HUES6 (cell line): ENCODE results near the gene NUAK2.

Source experiments
- H3K27ac ChIP-seq: 2 replicates; pipeline ENCODE4 v1.7.0; 2013; ENCODE audit warnings: low read depth, mild to moderate bottlenecking, low read length, inconsistent platforms
- H3K27me3 ChIP-seq: 2 replicates; pipeline ENCODE4 v1.6.1; 2013; ENCODE audit warnings: low read length; ENCODE audit not compliant: control insufficient read depth, insufficient read depth
- H3K36me3 ChIP-seq: 2 replicates; pipeline ENCODE4 v1.6.1; 2013; ENCODE audit warnings: low read length; ENCODE audit not compliant: control insufficient read depth, insufficient read depth
- H3K4me1 ChIP-seq: 2 replicates; pipeline ENCODE4 v1.6.1; 2013; ENCODE audit warnings: low read length; ENCODE audit not compliant: control insufficient read depth, insufficient read depth
- H3K4me3 ChIP-seq: 2 replicates; pipeline ENCODE4 v1.5.1; 2013; ENCODE audit warnings: low read depth, low read length
- H3K9ac ChIP-seq: one replicate; pipeline ENCODE4 v1.6.1; 2013; ENCODE audit warnings: mild to moderate bottlenecking, low read length
- H3K9me3 ChIP-seq: 2 replicates; pipeline ENCODE4 v1.6.1; 2013; ENCODE audit warnings: low read depth, low read length; ENCODE audit not compliant: control insufficient read depth, insufficient read depth

Gene NUAK2

GRCh38 chr1:205259324-205259832 is 62.2 kb downstream of the NUAK2 start:
- Histone ChIP-seq H3K4me1 (peaks cover 36% of the 10 kb centered on the region), H3K9me3 (no peaks in the 10 kb centered on the region), H3K9ac (no peak overlapping the region), H3K36me3 (no peaks in the 10 kb centered on the region), H3K27ac (peak overlapping the region; percentile 19; the same call in 1 of the 2 replicates), H3K4me3 (no peak overlapping the region), H3K27me3 (no peaks in the 10 kb centered on the region)

- H3K9me3 ChIP-seq = no peaks in the 10 kb centered on the region
- no peak overlapping the region for H3K4me3 ChIP-seq
- peak overlapping the region; percentile 17 for H3K9ac ChIP-seq
- H3K4me1 ChIP-seq = peaks cover 36% of the 10 kb centered on the region
- no peaks in the 10 kb centered on the region for H3K27me3 ChIP-seq
- H3K36me3 ChIP-seq = no peaks in the 10 kb centered on the region
- peak overlapping the region; percentile 19; the same call in 1 of the 2 replicates for H3K27ac ChIP-seq
Measured at GRCh38 chr1:205258719-205259118, 62.8 kb downstream of the NUAK2 start.

GRCh38 chr1:205258261-205258691 is 63.3 kb downstream of the NUAK2 start:
- Histone ChIP-seq H3K36me3 (no peaks in the 10 kb centered on the region), H3K4me3 (no peak overlapping the region), H3K27me3 (no peaks in the 10 kb centered on the region), H3K4me1 (peaks cover 36% of the 10 kb centered on the region), H3K9me3 (no peaks in the 10 kb centered on the region), H3K27ac (no peak overlapping the region), H3K9ac (peak overlapping the region; percentile 17)

GRCh38 chr1:205257735-205258134 is 63.8 kb downstream of the NUAK2 start:
- Histone ChIP-seq H3K36me3 (no peaks in the 10 kb centered on the region), H3K27me3 (no peaks in the 10 kb centered on the region), H3K4me3 (no peak overlapping the region), H3K4me1 (peaks cover 32% of the 10 kb centered on the region), H3K9ac (peak overlapping the region; percentile 11), H3K9me3 (no peaks in the 10 kb centered on the region), H3K27ac (no peak overlapping the region)

- Histone ChIP-seq H3K36me3 (no peaks in the 10 kb centered on the region), H3K27ac (no peak overlapping the region), H3K9ac (no peak overlapping the region), H3K4me3 (no peak overlapping the region), H3K4me1 (peaks cover 25% of the 10 kb centered on the region), H3K9me3 (no peaks in the 10 kb centered on the region), H3K27me3 (no peaks in the 10 kb centered on the region)
Measured at GRCh38 chr1:205256951-205257625, 64.5 kb downstream of the NUAK2 start.

- Histone ChIP-seq H3K4me1 (peaks cover 16% of the 10 kb centered on the region), H3K36me3 (no peaks in the 10 kb centered on the region), H3K9me3 (no peaks in the 10 kb centered on the region), H3K27ac (no peak overlapping the region), H3K27me3 (no peaks in the 10 kb centered on the region), H3K9ac (no peak overlapping the region), H3K4me3 (no peak overlapping the region)
Measured at GRCh38 chr1:205255941-205256780, 65.4 kb downstream of the NUAK2 start.
